Inferior parietal cortex (tissue), 1 donor: Measurements from ENCODE around the gene HHATL.

Source experiments
- DNase-seq: peaks from one replicate; pipeline ENCODE4 v3.0.0-alpha.2; 2016; ENCODE audit errors: extremely low spot score

HHATL gene

GRCh38 chr3:42713747-42714146, 11.1 kb upstream of the HHATL start:
- DNase-seq, result no peak

- DNase-seq, result no peak
These were observed 10.2 kb upstream of the HHATL start for GRCh38 chr3:42712688-42713372.

GRCh38 chr3:42712344-42712648, 9.7 kb upstream of the HHATL start:
- DNase-seq, result no peak

- DNase-seq, result no peak
These were observed 9.1 kb upstream of the HHATL start for GRCh38 chr3:42711491-42712343.

- no peak for DNase-seq
These were observed 7.9 kb upstream of the HHATL start for GRCh38 chr3:42710323-42711021.

GRCh38 chr3:42709621-42710020, 7.0 kb upstream of the HHATL start:
- DNase-seq, result no peak

GRCh38 chr3:42708611-42709151, 6.1 kb upstream of the HHATL start:
- no peak for DNase-seq

GRCh38 chr3:42707620-42708355, 5.2 kb upstream of the HHATL start:
- DNase-seq, result no peak

- DNase-seq, result no peak
These were observed 4.4 kb upstream of the HHATL start for GRCh38 chr3:42706721-42707619.

GRCh38 chr3:42705962-42706585, 3.5 kb upstream of the HHATL start:
- no peak for DNase-seq

GRCh38 chr3:42705058-42705767, 2.6 kb upstream of the HHATL start:
- no peak for DNase-seq

- DNase-seq, result no peak
These were observed 1.7 kb upstream of the HHATL start for GRCh38 chr3:42704136-42704841.

GRCh38 chr3:42703695-42704025, 1.1 kb upstream of the HHATL start:
- DNase-seq, result no peak

GRCh38 chr3:42702982-42703694, 540 bp upstream of the HHATL start:
- DNase-seq, result no peak

- DNase-seq, result peak; percentile 70
These were observed 1.1 kb downstream of the HHATL start for GRCh38 chr3:42701371-42702065.

GRCh38 chr3:42700366-42701288, 2.0 kb downstream of the HHATL start:
- DNase-seq, result no peak

- DNase-seq, result no peak
These were observed 3.1 kb downstream of the HHATL start for GRCh38 chr3:42699511-42699971.
